Measurements from ENCODE around the gene TMUB1.

Gene TMUB1

GRCh38 chr7:151083071-151083823 is at the start of gene TMUB1:
Gene TMUB1 (minus strand): TSS chr7:151083493. CDS start chr7:151082563, 930 bp downstream.
- peak; percentile 32 to 76 for DNase-seq

GRCh38 chr7:151132461-151133205 is 49.3 kb upstream of the TMUB1 start:
- no peak for DNase-seq

GRCh38 chr7:151131592-151132293 is 48.5 kb upstream of the TMUB1 start:
- no peak for DNase-seq

GRCh38 chr7:151131224-151131591 is 47.9 kb upstream of the TMUB1 start:
- DNase-seq = no peak

- no peak for DNase-seq
These were observed 47.5 kb upstream of the TMUB1 start for GRCh38 chr7:151130741-151131157.

GRCh38 chr7:151129960-151130591 is 46.8 kb upstream of the TMUB1 start:
- DNase-seq = no peak

GRCh38 chr7:151129117-151129959 is 46.0 kb upstream of the TMUB1 start:
- DNase-seq = no peak

GRCh38 chr7:151128716-151129115 is 45.4 kb upstream of the TMUB1 start:
- no peak for DNase-seq

- no peak for DNase-seq
These were observed 44.9 kb upstream of the TMUB1 start for GRCh38 chr7:151128144-151128543.

- no peak for DNase-seq
These were observed 43.3 kb upstream of the TMUB1 start for GRCh38 chr7:151126491-151127137.

GRCh38 chr7:151125846-151126481 is 42.7 kb upstream of the TMUB1 start:
- no peak for DNase-seq

- DNase-seq = no peak
These were observed 42.2 kb upstream of the TMUB1 start for GRCh38 chr7:151125470-151125845.

- no peak for DNase-seq
These were observed 41.7 kb upstream of the TMUB1 start for GRCh38 chr7:151124899-151125399.

- no peak for DNase-seq
These were observed 41.2 kb upstream of the TMUB1 start for GRCh38 chr7:151124481-151124880.

- DNase-seq = peak; percentile 24 to 74
These were observed 40.6 kb upstream of the TMUB1 start for GRCh38 chr7:151123822-151124464.

GRCh38 chr7:151123158-151123821 is 40.0 kb upstream of the TMUB1 start:
- no peak for DNase-seq

- DNase-seq = no peak
These were observed 39.5 kb upstream of the TMUB1 start for GRCh38 chr7:151122796-151123157.

- no peak for DNase-seq
These were observed 39.0 kb upstream of the TMUB1 start for GRCh38 chr7:151122276-151122675.

- DNase-seq = no peak
These were observed 38.3 kb upstream of the TMUB1 start for GRCh38 chr7:151121380-151122170.
